HG02798 (cell line): ENCODE measurements around the gene CACNA1B.
"Not testable (repeated sequence)": the region's sequence is repeated elsewhere in the genome, so short reads cannot be mapped to it uniquely, and the experiment has no call there.

ENCODE experiments used
- ATAC-seq: cut with Tn5 transposase; IDR thresholded peaks from one replicate; pipeline ENCODE4 v1.9.1; 2021; ENCODE audit warnings: mild to moderate bottlenecking; ENCODE audit not compliant: unreplicated experiment, poor library complexity

The CACNA1B gene

GRCh38 chr9:137884547-137884946, 7.0 kb downstream of the CACNA1B start:
- not testable (repeated sequence) for ATAC-seq

- not testable (repeated sequence) for ATAC-seq
Measured at GRCh38 chr9:137885121-137885520, 7.5 kb downstream of the CACNA1B start.

DNA sequence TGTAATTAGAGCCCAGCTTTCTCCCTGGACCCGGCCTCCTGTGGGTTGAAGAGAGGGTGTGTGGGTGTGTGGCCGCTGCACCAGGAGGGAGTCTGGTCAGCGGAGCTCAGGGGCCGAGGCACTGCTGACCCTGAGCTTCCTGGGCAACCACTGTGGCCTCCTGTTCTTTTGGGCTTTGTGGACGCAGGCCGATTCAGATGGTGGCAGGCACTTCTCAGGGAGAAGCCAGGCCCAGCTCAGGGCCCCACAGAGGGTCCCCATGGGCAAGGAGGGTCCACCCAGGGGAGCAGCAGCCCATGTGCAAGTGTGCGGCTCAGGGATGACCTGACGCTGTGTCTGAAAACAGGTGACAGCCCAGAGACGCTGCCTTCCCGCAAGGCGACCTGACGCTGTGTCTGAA, 11.0 kb downstream of the CACNA1B start:
- ATAC-seq = not testable (repeated sequence)

DNA sequence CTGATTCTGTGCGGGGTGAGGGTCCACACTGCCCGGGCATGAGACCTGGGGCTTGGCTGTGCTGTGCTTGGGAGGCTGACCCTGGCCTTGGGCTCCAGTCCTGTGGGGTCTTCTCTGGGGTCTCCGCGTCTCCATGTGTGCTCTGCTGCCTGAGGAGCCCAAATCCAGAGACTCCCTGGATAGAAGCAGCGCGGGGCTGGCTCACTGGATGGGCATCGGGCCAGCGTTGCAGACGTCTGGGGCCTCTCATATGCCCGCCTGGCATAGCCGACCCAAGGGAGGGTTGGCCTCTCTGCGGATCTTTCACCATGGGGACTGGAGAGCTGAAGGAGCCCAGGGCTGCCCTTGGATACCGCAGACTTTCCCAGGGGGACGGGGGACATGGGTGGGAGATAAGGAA, 12.4 kb downstream of the CACNA1B start:
- not testable (repeated sequence) for ATAC-seq

DNA sequence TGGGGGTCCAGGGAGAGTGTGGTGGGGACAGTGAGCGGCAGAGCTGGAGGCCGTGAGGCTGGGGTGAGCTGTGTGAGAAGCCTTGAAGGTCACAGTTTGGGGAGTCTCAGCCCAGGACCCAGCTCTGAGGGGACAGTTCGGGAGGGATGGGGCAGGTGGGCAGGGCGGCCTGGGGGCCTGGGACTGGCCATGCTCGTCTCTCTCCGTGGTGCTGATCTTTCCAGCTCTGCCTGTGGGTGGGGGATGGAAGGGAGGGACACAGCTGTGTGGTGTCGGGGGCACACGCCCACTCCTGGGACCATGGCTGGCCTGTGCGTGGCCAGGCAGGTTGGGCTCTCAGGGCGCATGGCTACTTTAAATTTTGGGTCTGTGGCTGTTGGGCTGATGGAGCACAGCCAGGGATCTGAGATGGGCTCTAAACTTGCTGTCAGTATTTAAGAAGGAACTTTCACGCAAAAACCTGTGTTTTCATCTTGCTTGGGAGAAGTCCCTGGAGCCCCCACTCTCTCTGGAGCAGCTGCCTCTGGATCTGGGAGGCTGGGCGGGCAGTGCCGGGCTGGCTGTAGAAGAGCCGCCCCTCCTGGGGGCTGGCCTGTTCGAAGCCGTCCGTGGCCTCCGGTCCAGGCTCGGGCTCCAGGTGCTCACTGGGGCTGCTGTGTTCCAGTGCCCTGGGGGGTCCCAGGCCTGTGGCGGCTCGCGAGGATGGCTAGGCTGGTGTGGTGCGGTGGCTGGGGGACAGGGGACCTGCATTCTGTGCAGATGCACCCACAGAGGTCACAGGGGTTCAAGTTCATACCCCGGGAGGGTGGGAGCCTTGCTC, 13.4 kb downstream of the CACNA1B start:
- not testable (repeated sequence) for ATAC-seq

DNA sequence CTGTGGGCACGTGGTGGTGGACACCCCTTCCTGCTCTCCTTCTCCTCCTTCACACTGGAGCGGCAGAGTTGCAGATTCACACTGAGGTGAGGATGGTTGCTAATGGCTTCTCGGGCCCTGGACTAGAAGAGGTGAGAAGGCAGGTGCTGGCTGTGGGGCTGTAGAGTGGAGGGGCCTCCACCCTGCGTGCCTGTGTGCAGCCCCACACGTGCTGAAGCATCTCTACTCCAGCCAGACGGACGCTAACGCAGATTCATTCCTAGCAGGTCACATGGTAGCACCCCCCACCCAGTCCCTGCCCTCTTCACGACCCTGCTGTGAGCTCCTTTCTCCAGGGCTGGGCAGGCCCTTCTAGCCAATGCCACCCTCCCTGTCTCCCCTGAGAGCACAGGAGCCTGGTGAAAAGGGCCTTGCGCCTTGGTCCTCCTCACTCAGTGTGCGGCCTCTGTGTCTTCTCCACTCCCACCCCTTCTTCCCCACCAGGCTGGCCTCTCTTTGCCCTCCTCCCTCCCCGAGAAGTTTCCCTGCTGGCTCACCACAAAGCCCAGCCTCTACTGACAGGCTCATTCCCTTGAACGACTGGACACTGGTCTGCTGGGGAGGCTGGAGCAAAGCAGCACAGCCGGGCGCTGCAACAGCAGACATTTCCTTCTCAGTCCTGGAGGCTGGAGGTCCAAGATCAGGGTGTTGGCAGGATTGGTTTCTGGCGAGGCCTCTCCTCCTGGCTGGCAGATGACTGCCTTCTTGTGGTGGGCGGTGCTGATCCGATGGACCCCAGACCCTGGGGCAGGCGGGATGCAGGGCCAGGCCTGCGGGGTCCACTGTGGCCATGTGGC, 14.2 kb downstream of the CACNA1B start:
- ATAC-seq = no peak

GRCh38 chr9:137892424-137893191, 15.0 kb downstream of the CACNA1B start:
- no peak for ATAC-seq

DNA sequence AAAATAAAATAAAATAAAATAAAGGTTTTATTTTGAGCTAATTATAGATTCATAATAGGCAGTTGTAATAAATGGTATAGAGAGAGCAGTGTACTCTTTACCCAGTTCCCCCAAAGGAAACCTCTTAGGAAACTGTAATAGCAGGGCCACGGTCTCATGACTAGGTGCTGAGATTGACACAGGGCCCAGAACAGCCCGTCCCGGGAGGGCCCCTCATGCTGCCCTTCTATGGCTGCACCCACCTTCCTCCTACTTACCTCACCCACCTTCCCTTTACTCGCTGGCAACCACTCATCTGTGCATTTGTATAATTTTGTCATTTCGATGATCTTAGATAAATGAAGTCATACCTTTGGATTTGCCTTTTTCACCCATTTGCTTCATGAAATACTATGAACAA, 16.1 kb downstream of the CACNA1B start:
- no peak for ATAC-seq

DNA sequence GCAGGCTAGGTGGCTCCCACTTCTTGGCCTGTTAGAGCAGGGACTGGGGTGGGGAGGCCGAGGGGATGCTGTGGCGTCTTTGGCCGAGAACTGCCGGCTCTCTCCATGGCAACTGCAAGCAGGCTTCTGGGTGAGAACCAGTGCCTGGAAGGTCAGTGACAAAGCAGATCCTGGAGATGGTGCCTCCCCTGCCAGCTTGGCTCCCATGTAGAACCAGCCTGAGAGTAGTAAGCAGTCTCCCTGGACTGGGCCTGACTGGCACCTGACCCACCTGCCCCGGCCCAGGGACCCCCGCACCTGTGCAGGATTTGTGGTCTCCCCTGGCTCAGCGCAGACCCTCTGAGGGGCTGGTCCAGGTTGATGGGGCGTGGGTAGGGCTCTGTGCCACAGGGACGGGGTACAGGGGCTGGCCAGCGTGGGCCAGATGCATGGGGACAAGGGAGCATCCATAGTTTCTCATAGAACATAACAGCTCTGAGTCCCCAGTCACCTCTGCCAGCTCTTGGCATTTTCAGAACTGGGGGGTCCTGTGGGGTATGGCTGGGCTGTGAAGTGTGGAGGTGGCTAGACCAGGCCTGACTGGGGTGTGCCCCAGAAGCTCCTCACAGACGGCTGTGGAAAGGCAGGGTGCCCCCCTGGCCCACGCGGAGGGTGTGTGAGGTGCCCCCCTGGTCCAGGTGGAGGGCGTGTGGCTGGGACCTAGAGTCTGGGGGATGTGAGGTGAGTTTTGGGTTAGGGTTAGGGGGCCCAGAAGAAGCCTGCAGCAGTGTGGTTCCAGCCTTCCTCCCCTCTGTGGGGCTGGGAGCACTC, 22.2 kb downstream of the CACNA1B start:
- no peak for ATAC-seq

DNA sequence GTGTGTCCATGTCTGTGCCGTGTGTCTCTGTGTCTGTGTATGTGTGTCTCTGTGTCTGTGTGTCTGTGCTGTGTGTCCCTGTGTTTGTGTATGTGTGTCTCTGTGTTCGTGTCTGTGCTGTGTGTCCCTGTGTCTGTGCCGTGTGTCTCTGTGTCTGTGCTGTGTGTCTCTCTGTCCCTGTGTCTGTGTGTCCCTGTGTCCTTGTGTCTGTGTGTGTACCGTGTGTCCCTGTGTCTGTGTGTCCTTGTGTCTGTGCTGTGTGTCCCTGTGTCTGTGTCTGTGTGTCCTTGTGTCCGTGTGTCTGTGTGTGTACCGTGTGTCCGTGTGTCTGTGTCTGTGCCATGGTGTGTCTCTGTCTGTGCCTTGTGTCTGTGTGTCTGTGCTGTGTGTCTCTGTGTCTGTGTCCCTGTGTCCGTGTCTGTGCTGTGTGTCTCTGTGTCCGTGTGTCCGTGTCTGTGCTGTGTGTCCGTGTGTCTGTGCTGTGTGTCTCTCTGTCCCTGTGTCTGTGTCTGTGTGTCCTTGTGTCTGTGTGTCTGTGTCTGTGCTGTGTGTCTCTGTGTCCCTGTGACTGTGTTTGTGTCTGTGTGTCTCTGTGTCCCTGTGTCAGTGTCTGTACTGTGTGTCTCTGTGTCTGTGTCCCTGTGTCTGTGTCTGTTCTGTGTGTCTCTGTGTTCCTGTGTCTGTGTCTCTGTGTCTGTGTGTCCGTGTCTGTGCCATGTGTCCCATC, 23.2 kb downstream of the CACNA1B start:
- no peak for ATAC-seq

- no peak for ATAC-seq
Measured at GRCh38 chr9:137902646-137903045, 25.1 kb downstream of the CACNA1B start.

- ATAC-seq = no peak
Measured at GRCh38 chr9:137905740-137906139, 28.2 kb downstream of the CACNA1B start.

GRCh38 chr9:137907776-137908175, 30.2 kb downstream of the CACNA1B start:
- ATAC-seq = no peak

- no peak for ATAC-seq
Measured at GRCh38 chr9:137912671-137913070, 35.1 kb downstream of the CACNA1B start.

GRCh38 chr9:137913132-137913531, 35.5 kb downstream of the CACNA1B start:
- no peak for ATAC-seq

DNA sequence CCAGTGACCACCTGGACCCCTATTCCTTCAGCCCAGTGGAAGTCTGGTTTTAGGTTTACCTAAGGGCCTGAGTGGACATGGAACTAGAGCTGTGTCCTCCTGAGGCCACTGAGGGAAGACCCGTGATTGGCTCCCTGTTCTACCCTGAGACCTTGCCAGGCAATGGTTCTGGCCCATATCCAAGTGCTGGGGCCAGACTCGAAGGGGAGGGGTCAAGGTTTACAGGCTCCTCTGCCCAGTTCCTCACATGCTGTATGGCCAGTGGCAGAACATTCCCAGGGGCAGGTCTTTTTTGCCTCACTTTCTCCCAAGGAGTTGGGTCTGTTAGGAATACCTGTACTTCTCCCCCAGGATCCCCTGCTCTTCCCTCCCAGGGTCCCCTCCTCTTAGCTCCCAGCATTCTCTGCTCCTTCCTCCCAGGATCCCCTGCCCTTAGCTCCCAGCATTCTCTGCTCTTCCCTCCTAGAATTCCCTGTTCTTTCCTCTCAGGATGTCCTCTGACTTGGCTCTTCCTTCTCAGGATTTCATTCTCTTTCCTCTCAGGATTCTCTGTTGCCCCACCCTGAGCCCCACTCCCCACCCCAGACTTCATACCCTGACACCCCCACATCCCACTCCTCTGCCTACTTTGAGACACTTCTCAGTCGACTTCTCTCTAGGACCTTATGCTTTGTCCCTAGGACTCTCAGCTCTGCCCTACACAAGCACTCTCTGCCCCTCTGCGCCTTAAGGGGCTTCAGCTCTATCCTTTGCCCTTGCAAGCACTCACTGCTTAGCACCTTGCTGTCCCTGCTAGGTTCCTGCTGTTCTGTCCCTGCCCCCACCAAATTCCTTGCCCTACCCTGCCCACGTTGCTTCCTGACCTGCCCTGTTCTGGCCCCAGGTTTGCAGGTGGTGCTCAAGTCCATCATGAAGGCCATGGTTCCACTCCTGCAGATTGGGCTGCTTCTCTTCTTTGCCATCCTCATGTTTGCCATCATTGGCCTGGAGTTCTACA, 36.5 kb downstream of the CACNA1B start:
- no peak for ATAC-seq

- no peak for ATAC-seq
Measured at GRCh38 chr9:137916540-137916939, 39.0 kb downstream of the CACNA1B start.

DNA sequence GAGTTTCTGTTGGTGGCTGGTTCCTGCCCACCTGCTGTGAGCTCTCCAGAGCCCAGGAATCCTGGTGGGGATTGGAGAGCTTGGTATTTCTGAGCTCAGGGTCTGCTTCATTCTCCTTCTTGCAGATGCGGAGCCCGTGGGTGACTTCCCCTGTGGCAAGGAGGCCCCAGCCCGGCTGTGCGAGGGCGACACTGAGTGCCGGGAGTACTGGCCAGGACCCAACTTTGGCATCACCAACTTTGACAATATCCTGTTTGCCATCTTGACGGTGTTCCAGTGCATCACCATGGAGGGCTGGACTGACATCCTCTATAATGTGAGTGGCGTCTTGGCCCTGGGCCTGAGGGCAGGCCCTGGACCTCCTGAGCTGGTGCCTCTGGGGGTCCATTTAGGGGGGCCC, 39.5 kb downstream of the CACNA1B start:
- no peak for ATAC-seq
